WTC11 (cell line): Measurements from ENCODE around the gene TEFM. TPM values are rescaled to one million over a fixed set of nuclear protein-coding genes. Genes with fewer than 3 reads are reported as not detected.

ENCODE experiments used
- ATAC-seq: fragments of 200-7000 bp; cut with Tn5 transposase; 2 replicates; pipeline ENCODE4 v1.10.0; 2021; ENCODE audit warnings: mild to moderate bottlenecking, moderate library complexity
- Bru-seq: library from RNA; stranded (reverse); fragments of 400-500 nt; gene quantifications from one replicate; lab custom pipeline; 2021; lab: Mats Ljungman, UMichigan
- CTCF ChIA-PET: fragments of 300-600 bp; sonication (Branson Sonifier 250); formaldehyde crosslinking; loops from one replicate; lab custom pipeline; 2021; ENCODE audit warnings: antibody characterized with exemption; lab: Charles Lee
- POLR2A ChIA-PET: fragments of 350-600 bp; sonication (Branson Sonifier 250); formaldehyde crosslinking; loops from one replicate; lab custom pipeline; 2021; ENCODE audit warnings: antibody characterized with exemption; lab: Charles Lee
- DNase-seq: peaks from one replicate; pipeline ENCODE4 v3.0.0; 2021; ENCODE audit warnings: low spot score
- H3K27ac Mint-ChIP-seq: 2 replicates; pipeline ENCODE4 v1.8.0; 2021; ENCODE audit warnings: mixed read lengths
- H3K27me3 Mint-ChIP-seq: 2 replicates; pipeline ENCODE4 v1.8.0; 2021; ENCODE audit warnings: low read depth, mild to moderate bottlenecking, moderate library complexity, mixed read lengths
- H3K36me3 Mint-ChIP-seq: 2 replicates; pipeline ENCODE4 v1.8.0; 2021; ENCODE audit warnings: mixed read lengths
- H3K4me1 Mint-ChIP-seq: 2 replicates; pipeline ENCODE4 v1.8.0; 2022; ENCODE audit warnings: mixed read lengths
- H3K4me3 Mint-ChIP-seq: 2 replicates; pipeline ENCODE4 v1.8.0; 2021; ENCODE audit warnings: mild to moderate bottlenecking, moderate library complexity, mixed read lengths
- H3K9me3 Mint-ChIP-seq: 2 replicates; pipeline ENCODE4 v1.8.0; 2021; ENCODE audit warnings: mixed read lengths
- FOXP4 ChIP-seq: sonication (generic); formaldehyde crosslinking; IDR thresholded peaks from 2 replicates; pipeline ENCODE4 v1.8.0; 2022; ENCODE audit warnings: mild to moderate bottlenecking, missing genetic modification reagents
- GABPB1 ChIP-seq: sonication (generic); formaldehyde crosslinking; IDR thresholded peaks from 2 replicates; pipeline ENCODE4 v1.8.1; 2023; ENCODE audit warnings: mild to moderate bottlenecking, missing genetic modification reagents
- HMGXB4 ChIP-seq: sonication (generic); formaldehyde crosslinking; IDR thresholded peaks from 2 replicates; pipeline ENCODE4 v1.8.1; 2023; ENCODE audit warnings: mild to moderate bottlenecking, moderate library complexity, missing genetic modification reagents
- NFATC4 ChIP-seq: fragments of 250-450 bp; sonication (Bioruptor Pico); IDR thresholded peaks from 2 replicates; pipeline ENCODE4 v1.9.0; 2021; ENCODE audit warnings: mild to moderate bottlenecking
- NFE2L1 ChIP-seq: sonication (generic); formaldehyde crosslinking; IDR thresholded peaks from 2 replicates; pipeline ENCODE4 v1.8.1; 2023; ENCODE audit warnings: missing genetic modification reagents
- PRRX2 ChIP-seq: fragments of 250-450 bp; sonication (Bioruptor Pico); IDR thresholded peaks from 2 replicates; pipeline ENCODE4 v1.8.0; 2021; ENCODE audit warnings: mild to moderate bottlenecking
- SP1 ChIP-seq: sonication (generic); formaldehyde crosslinking; conservative IDR thresholded peaks from 2 replicates; pipeline ENCODE4 v1.8.1; 2022; ENCODE audit warnings: missing genetic modification reagents
- TP53 ChIP-seq: sonication (generic); formaldehyde crosslinking; IDR thresholded peaks from 2 replicates; pipeline ENCODE4 v1.8.1; 2023; ENCODE audit warnings: mild to moderate bottlenecking, missing genetic modification reagents
- USF1 ChIP-seq: sonication (generic); formaldehyde crosslinking; IDR thresholded peaks from 2 replicates; pipeline ENCODE4 v1.8.0; 2022; ENCODE audit warnings: mild to moderate bottlenecking, missing genetic modification reagents
- ZBTB43 ChIP-seq: sonication (generic); formaldehyde crosslinking; IDR thresholded peaks from 2 replicates; pipeline ENCODE4 v1.8.1; 2023; ENCODE audit warnings: mild to moderate bottlenecking, missing genetic modification reagents
- ZNF138 ChIP-seq: sonication (generic); formaldehyde crosslinking; conservative IDR thresholded peaks from 2 replicates; pipeline ENCODE4 v1.8.1; 2022; ENCODE audit warnings: mild to moderate bottlenecking, moderate library complexity, missing genetic modification reagents
- ZNF512 ChIP-seq: sonication (generic); formaldehyde crosslinking; IDR thresholded peaks from 2 replicates; pipeline ENCODE4 v1.8.1; 2022; ENCODE audit warnings: missing genetic modification reagents, borderline replicate concordance
- ZNF532 ChIP-seq: fragments of 250-450 bp; sonication (Bioruptor Pico); IDR thresholded peaks from 2 replicates; pipeline ENCODE4 v1.9.0; 2021; ENCODE audit warnings: mild to moderate bottlenecking, borderline replicate concordance
- ZNF671 ChIP-seq: fragments of 250-450 bp; sonication (Bioruptor Pico); IDR thresholded peaks from 2 replicates; pipeline ENCODE4 v1.8.0; 2021; ENCODE audit warnings: mild to moderate bottlenecking
- ZSCAN18 ChIP-seq: fragments of 250-450 bp; sonication (Bioruptor Pico); IDR thresholded peaks from 2 replicates; pipeline ENCODE4 v2.1.2; 2022; ENCODE audit warnings: mild to moderate bottlenecking, moderate library complexity
- long read RNA-seq, 3 experiments: library from RNA in 1 of 3; library from capped mRNA in 1 of 3; library from polyadenylated mRNA in 1 of 3; unstranded in 2 of 3; stranded (forward) in 1 of 3; transcript quantifications; one replicate each; pipeline ENCODE4 v2.0.0, GENCODE V29; 2021
- total RNA-seq: library from RNA; stranded (reverse); gene quantifications from 3 replicates; pipeline ENCODE4 v1.2.3, GENCODE V29; 2021

Gene TEFM
- total RNA-seq: 11.6 to 12.4 TPM (median 12.3 TPM) in 3 replicates
- Bru-seq, nascent RNA: percentile 86 among the genes with signal in this experiment
- long read RNA-seq, experiment 1, transcript TEFM-205 (4 exons, 1,891 nt): major isoform, 22 of 32 reads
- long read RNA-seq, experiment 1, partial matches to known transcripts: 0 of 32 reads
- long read RNA-seq, experiment 1, other reads (novel, unspliced or antisense): 3 of 32 reads
- long read RNA-seq, experiment 2, transcript TEFM-205 (4 exons, 1,891 nt): major isoform, 5 of 15 reads
- long read RNA-seq, experiment 2, partial matches to known transcripts: 7 of 15 reads
- long read RNA-seq, experiment 2, other reads (novel, unspliced or antisense): 3 of 15 reads
- long read RNA-seq, experiment 3, transcript TEFM-202 (2 exons, 559 nt): minor isoform, 5 of 66 reads
- long read RNA-seq, experiment 3, transcript TEFM-205 (4 exons, 1,891 nt): major isoform, 42 of 66 reads
- long read RNA-seq, experiment 3, transcript TEFM-204 (3 exons, 2,109 nt): minor isoform, 6 of 66 reads
- long read RNA-seq, experiment 3, partial matches to known transcripts: 0 of 66 reads
- long read RNA-seq, experiment 3, other reads (novel, unspliced or antisense): 13 of 66 reads

GRCh38 chr17:30906101-30906911 is at the start of gene TEFM:
Gene TEFM (minus strand): TSS chr17:30906238. CDS start chr17:30906198, 40 bp downstream.
- peak; percentile 96 for ATAC-seq
- peak within 1 kb of the TSS; percentile 100 for H3K4me3 Mint-ChIP-seq
- ChIA-PET CTCF (interaction anchor here (1.8 kb wide), 1 partner anchor 10 kb away, joined by 4 read pairs; no protein-coding TSS in a partner anchor), POLR2A (interaction anchor here (0.5 to 1.1 kb wide), 4 partner anchors 15 to 102 kb away, joined by 3 to 4 read pairs (median 3); partner anchors contain the start of genes ADAP2 and RNF135)
- peaks cover 4% of the 10 kb centered on the region for H3K36me3 Mint-ChIP-seq
- H3K4me1 Mint-ChIP-seq: peaks cover 12% of the 10 kb centered on the region
- H3K27me3 Mint-ChIP-seq: no peaks in the 10 kb centered on the region
- H3K27ac Mint-ChIP-seq: peak within 1 kb of the TSS; percentile 97
- DNase-seq: peak; percentile 93
- no peaks in the 10 kb centered on the region for H3K9me3 Mint-ChIP-seq
- TF ChIP-seq FOXP4 (CRISPR knock-in tag): peak; percentile 58; the same call in 1 of the 2 replicates
- no peak for TF ChIP-seq ZNF671 (CRISPR knock-in tag)
- TF ChIP-seq PRRX2 (CRISPR knock-in tag): 0 out of 2 replicates have a peak, but pooled peaks have one; percentile 57
- TF ChIP-seq SP1 (CRISPR knock-in tag): peak; percentile 89
- 0 out of 2 replicates have a peak, but pooled peaks have one; percentile 18 for TF ChIP-seq ZNF532 (CRISPR knock-in tag)
- TF ChIP-seq NFE2L1 (CRISPR knock-in tag): peak; percentile 56; the same call in 1 of the 2 replicates
- peak; percentile 93 for TF ChIP-seq HMGXB4 (CRISPR knock-in tag)
- 0 out of 2 replicates have a peak, but pooled peaks have one; percentile 44 for TF ChIP-seq ZNF138 (CRISPR knock-in tag)
- peak; percentile 79; the same call in 1 of the 2 replicates for TF ChIP-seq ZBTB43 (CRISPR knock-in tag)
- no peak for TF ChIP-seq NFATC4 (CRISPR knock-in tag)
- no peak for TF ChIP-seq ZSCAN18
- peak; percentile 57; the same call in 1 of the 2 replicates for TF ChIP-seq USF1 (CRISPR knock-in tag)
- TF ChIP-seq ZNF512 (CRISPR knock-in tag): no peak
- TF ChIP-seq TP53: peak; percentile 67; the same call in 1 of the 2 replicates
- peak; percentile 91 for TF ChIP-seq GABPB1 (CRISPR knock-in tag)
